Activated CD4-positive, alpha-beta T cell treated with anti-CD3 and anti-CD28 coated beads, Interleukin-2, amount 10 ng/mL, durations not matched to agents 24 days and 14 days (primary cell): ENCODE measurements around the gene DLK2. TPM values are rescaled to one million over a fixed set of nuclear protein-coding genes. Genes with fewer than 3 reads are reported as not detected.
"Not testable (repeated sequence)": the region's sequence is repeated elsewhere in the genome, so short reads cannot be mapped to it uniquely, and the experiment has no call there.

Source experiments
- DNase-seq: peaks from one replicate; pipeline ENCODE4 v3.0.0; 2022
- H3K27ac Mint-ChIP-seq: one replicate; pipeline ENCODE4 v1.8.0; 2022; ENCODE audit warnings: mild to moderate bottlenecking, mixed read lengths
- H3K27me3 Mint-ChIP-seq: one replicate; pipeline ENCODE4 v1.8.0; 2022; ENCODE audit warnings: mixed read lengths
- H3K36me3 Mint-ChIP-seq: one replicate; pipeline ENCODE4 v1.8.0; 2022; ENCODE audit warnings: low read depth, mild to moderate bottlenecking, mixed read lengths
- H3K4me1 Mint-ChIP-seq: one replicate; pipeline ENCODE4 v1.8.0; 2021; ENCODE audit warnings: mixed read lengths
- H3K4me3 Mint-ChIP-seq: one replicate; pipeline ENCODE4 v1.8.0; 2022; ENCODE audit warnings: mild to moderate bottlenecking, moderate library complexity, mixed read lengths
- H3K9me3 Mint-ChIP-seq: one replicate; pipeline ENCODE4 v1.8.0; 2021; ENCODE audit warnings: mixed read lengths
- intact Hi-C: fragments of 100-400 bp; cut with micrococcal nuclease; formaldehyde crosslinking; loops from one replicate; pipeline ENCODE4 v1.15.1; 2023
- total RNA-seq: library from RNA; stranded (reverse); gene quantifications from 2 replicates; pipeline ENCODE4 v1.2.3, GENCODE V29; 2022

Gene DLK2
- total RNA-seq, 1 donor from 2014 or later: 2.0 TPM

DNA sequence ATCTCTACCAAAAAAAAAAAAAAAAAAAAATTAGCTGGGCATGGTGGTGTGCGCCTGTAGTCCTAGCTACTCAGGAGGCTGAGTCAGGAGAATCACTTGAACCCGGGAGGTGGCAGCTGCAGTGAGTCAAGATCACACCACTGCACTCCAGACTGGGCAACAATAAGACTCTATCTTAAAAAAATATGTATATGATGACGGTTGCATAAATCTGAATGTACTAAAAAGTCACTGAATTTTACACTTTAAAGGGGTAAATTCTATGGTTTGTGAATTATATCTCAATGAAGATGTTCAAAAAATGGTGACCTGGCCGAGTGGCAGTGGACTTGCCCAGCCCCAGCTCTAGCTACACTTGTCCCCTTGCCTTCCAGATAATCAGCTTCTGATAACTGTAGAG lies 38.4 kb downstream of the DLK2 start:
- no peak overlapping the region for H3K4me3 Mint-ChIP-seq
- H3K27me3 Mint-ChIP-seq: peaks cover 27% of the 10 kb centered on the region
- no peaks in the 10 kb centered on the region for H3K9me3 Mint-ChIP-seq
- H3K27ac Mint-ChIP-seq: no peak overlapping the region
- H3K4me1 Mint-ChIP-seq: no peaks in the 10 kb centered on the region
- intact Hi-C loops: no loop called here
- H3K36me3 Mint-ChIP-seq: no peaks in the 10 kb centered on the region
- no peak for DNase-seq

- H3K36me3 Mint-ChIP-seq: not testable (repeated sequence)
Measured at GRCh38 chr6:43415275-43415674, 40.1 kb downstream of the DLK2 start.

DNA sequence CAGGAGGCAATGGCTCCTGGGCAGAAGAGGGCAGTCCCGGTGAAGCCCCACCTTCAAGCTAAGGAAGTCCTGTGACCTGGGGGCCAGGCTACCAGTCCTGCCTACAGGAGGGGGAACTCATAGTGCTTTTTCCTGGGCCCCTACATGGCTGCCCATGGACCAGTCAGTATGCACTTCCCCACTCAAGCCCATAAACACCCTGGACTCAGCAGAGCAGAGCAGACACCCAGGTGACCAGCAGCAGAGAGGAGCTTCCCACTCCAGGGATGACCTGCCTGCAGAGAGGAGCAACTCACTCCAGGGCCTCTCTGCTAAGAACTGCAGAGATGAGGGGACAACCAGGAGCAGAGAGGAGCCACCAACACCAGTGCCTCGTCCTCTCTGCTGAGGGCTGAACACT lies 42.3 kb downstream of the DLK2 start:
- no peaks in the 10 kb centered on the region for H3K36me3 Mint-ChIP-seq
- no peaks in the 10 kb centered on the region for H3K9me3 Mint-ChIP-seq
- H3K4me1 Mint-ChIP-seq: no peaks in the 10 kb centered on the region
- no peak overlapping the region for H3K4me3 Mint-ChIP-seq
- DNase-seq: no peak
- no peak overlapping the region for H3K27ac Mint-ChIP-seq
- H3K27me3 Mint-ChIP-seq: peaks cover 29% of the 10 kb centered on the region
- intact Hi-C loops: no loop called here

More at GRCh38 chr6:43415275-43415674, 40.1 kb downstream of the DLK2 start:
- H3K27ac Mint-ChIP-seq, intact Hi-C loops, H3K9me3 Mint-ChIP-seq, H3K4me3 Mint-ChIP-seq, H3K4me1 Mint-ChIP-seq, DNase-seq: not testable (repeated sequence)
- peaks cover 32% of the 10 kb centered on the region for H3K27me3 Mint-ChIP-seq

GRCh38 chr6:43412541-43412940 lies 42.8 kb downstream of the DLK2 start:
- Mint-ChIP-seq H3K9me3 (no peaks in the 10 kb centered on the region), H3K27ac (no peak overlapping the region), H3K36me3 (no peaks in the 10 kb centered on the region), H3K27me3 (peaks cover 27% of the 10 kb centered on the region), H3K4me1 (no peaks in the 10 kb centered on the region), H3K4me3 (no peak overlapping the region)
- intact Hi-C loops: no loop called here
- no peak for DNase-seq

DNA sequence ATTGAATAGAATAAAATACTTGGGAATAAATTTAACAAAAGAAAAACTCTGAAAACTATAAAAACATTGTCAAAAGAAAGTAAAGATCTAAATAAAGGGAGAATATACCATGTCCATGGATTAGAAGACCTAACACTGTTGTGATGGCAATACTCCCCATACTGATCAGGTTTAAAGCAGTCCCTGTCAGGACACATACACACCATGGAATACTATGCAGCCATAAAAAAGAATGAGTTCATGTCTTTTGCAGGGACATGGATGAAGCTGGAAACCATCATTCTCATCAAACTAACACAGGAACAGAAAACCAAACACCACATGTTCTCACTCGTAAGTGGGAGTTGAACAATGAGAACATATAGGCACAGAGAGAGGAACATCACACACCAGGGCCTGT lies 44.6 kb downstream of the DLK2 start:
- not testable (repeated sequence) for H3K36me3 Mint-ChIP-seq, H3K4me1 Mint-ChIP-seq

DNA sequence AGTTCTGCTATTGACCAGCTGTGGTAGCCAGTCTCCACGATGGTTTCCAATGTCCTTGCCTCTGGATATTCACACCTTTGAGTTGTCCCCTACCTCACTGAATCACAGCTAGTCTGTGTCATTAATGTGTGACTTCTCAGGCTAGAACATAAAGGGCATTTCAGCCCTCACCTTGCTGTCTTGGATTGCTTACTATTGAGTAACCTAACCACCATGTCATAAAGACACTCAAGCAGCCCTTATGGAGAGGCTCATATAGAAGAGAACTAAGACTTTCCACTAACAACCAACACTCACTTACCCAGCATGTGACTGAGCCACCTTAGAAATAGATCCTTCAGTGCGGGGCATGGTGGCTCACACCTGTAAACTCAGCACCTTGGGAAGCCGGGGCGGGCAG lies 47.1 kb downstream of the DLK2 start:
- Mint-ChIP-seq H3K27me3 (peaks cover 43% of the 10 kb centered on the region), H3K36me3 (no peaks in the 10 kb centered on the region), H3K4me3 (no peak overlapping the region), H3K9me3 (peaks cover 9% of the 10 kb centered on the region), H3K27ac (no peak overlapping the region), H3K4me1 (no peaks in the 10 kb centered on the region)
- no peak for DNase-seq
- intact Hi-C loops: no loop called here

More for the DNA sequence above, 44.6 kb downstream of the DLK2 start:
- DNase-seq, H3K4me3 Mint-ChIP-seq, H3K9me3 Mint-ChIP-seq, H3K27ac Mint-ChIP-seq, intact Hi-C loops: not testable (repeated sequence)
- H3K27me3 Mint-ChIP-seq: peaks cover 26% of the 10 kb centered on the region

DNA sequence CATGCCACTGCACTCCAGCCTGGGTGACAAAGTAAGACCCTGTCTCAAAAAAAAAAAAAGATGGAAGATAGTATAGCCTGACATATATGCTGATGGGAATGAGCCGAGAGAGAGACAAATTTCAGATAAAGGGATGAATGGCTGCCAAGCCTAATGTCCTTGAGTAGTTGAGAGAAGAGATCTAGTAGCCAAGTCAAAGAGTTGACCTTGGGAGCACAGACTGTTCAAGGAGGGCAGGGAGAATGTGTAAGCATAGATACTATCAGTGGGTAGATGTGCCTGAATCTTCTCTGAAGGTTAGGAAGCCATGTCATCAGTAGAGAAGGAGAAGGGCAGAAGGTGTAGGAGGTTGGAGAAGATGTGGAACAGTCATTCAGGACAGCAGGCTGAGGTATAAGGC lies 48.1 kb downstream of the DLK2 start:
- intact Hi-C loops: no loop called here
- Mint-ChIP-seq H3K9me3 (peaks cover 9% of the 10 kb centered on the region), H3K4me1 (no peaks in the 10 kb centered on the region), H3K36me3 (no peaks in the 10 kb centered on the region), H3K27ac (no peak overlapping the region), H3K27me3 (peaks cover 47% of the 10 kb centered on the region), H3K4me3 (no peak overlapping the region)
- no peak for DNase-seq

DNA sequence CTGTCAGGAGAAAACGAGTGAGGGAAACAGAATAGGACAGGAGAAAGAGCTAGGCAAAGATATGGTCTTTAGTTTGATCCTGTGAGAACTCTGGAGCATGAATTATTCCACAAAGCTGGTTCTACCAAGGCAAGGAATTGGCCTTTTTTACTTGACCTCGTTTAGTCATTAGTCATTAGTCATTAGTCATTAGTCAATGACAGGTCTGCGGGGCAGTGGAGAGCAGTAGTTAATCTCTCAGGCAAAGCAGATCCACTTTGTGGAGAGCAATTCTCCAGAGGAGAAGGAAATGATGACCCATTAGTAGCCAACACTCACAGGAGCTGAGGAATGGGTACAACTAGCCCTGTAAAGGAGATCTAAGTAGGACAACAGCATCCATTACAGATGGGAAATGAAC lies 50.0 kb downstream of the DLK2 start:
- Mint-ChIP-seq H3K4me1 (no peaks in the 10 kb centered on the region), H3K4me3 (no peak overlapping the region), H3K9me3 (peaks cover 9% of the 10 kb centered on the region), H3K27me3 (peaks cover 46% of the 10 kb centered on the region), H3K36me3 (no peaks in the 10 kb centered on the region), H3K27ac (no peak overlapping the region)
- DNase-seq: no peak
- intact Hi-C loops: no loop called here

- no peaks in the 10 kb centered on the region for H3K4me1 Mint-ChIP-seq
- no peak for DNase-seq
- H3K4me3 Mint-ChIP-seq: no peak overlapping the region
- H3K9me3 Mint-ChIP-seq: peaks cover 9% of the 10 kb centered on the region
- H3K27ac Mint-ChIP-seq: no peak overlapping the region
- peaks cover 44% of the 10 kb centered on the region for H3K27me3 Mint-ChIP-seq
- intact Hi-C loops: no loop called here
- no peaks in the 10 kb centered on the region for H3K36me3 Mint-ChIP-seq
Measured at GRCh38 chr6:43402820-43403219, 52.5 kb downstream of the DLK2 start.

DNA sequence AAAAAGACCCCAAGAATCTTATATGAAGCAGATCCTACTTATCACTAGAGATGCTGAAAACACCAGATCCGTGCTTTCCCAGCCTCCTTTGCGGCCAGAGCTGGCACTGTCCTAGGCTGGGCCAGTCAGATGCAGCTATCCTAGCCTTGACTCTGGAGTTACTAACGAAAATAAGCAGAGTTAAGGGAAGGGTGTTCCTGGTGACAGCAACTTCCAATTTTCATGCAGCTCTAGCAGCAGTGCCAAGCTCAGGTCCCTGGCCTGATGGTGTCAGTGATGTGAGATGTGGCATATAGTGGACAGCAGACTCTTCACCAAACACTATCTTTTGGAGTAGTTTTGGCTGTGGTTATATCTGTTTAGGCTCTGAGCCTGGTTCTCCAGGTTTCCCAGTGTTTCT lies 53.6 kb downstream of the DLK2 start:
- H3K27me3 Mint-ChIP-seq: peaks cover 43% of the 10 kb centered on the region
- peaks cover 9% of the 10 kb centered on the region for H3K9me3 Mint-ChIP-seq
- intact Hi-C loops: no loop called here
- DNase-seq: no peak
- no peaks in the 10 kb centered on the region for H3K4me1 Mint-ChIP-seq
- no peak overlapping the region for H3K27ac Mint-ChIP-seq
- no peaks in the 10 kb centered on the region for H3K36me3 Mint-ChIP-seq
- no peak overlapping the region for H3K4me3 Mint-ChIP-seq

Other genes with a start within 250 kb of the DLK2 start
- 78.9 and 79.6 TPM in 2 replicates for gene DNPH1, start 226.1 kb downstream of the DLK2 start, total RNA-seq
- 0.62 and 0.72 TPM in 2 replicates for gene TTBK1, start 212.1 kb downstream of the DLK2 start, total RNA-seq
- gene SLC22A7, start 157.3 kb downstream of the DLK2 start, total RNA-seq: not detected in 2 replicates
- 0.43 and 0.79 TPM in 2 replicates for gene CRIP3, start 146.7 kb downstream of the DLK2 start, total RNA-seq
- gene ZNF318, start 85.9 kb downstream of the DLK2 start, total RNA-seq: 9.3 and 10.3 TPM in 2 replicates
- gene ABCC10, start 28.0 kb downstream of the DLK2 start, total RNA-seq: 38.2 and 40.0 TPM in 2 replicates
- 40.7 and 41.1 TPM in 2 replicates for gene TJAP1, start 22.0 kb upstream of the DLK2 start, total RNA-seq
- gene LRRC73, start 54.8 kb upstream of the DLK2 start, total RNA-seq: 0.14 and 0.51 TPM in 2 replicates
- gene YIPF3, start 61.4 kb upstream of the DLK2 start, total RNA-seq: 47.7 and 52.1 TPM in 2 replicates
- 91.7 TPM in 2 replicates for gene POLR1C, start 61.5 kb upstream of the DLK2 start, total RNA-seq
- gene XPO5, start 120.5 kb upstream of the DLK2 start, total RNA-seq: 143 and 145 TPM in 2 replicates
- 34.2 and 37.9 TPM in 2 replicates for gene POLH, start 120.6 kb upstream of the DLK2 start, total RNA-seq
- gene GTPBP2, start 173.7 kb upstream of the DLK2 start, total RNA-seq: 69.4 and 70.3 TPM in 2 replicates
- 36.3 and 40.2 TPM in 2 replicates for gene MAD2L1BP, start 180.3 kb upstream of the DLK2 start, total RNA-seq
- not detected in 2 replicates for gene RSPH9, start 189.5 kb upstream of the DLK2 start, total RNA-seq
- 47.4 and 50.1 TPM in 2 replicates for gene MRPS18A, start 232.2 kb upstream of the DLK2 start, total RNA-seq